ENCODE measurements around the gene HS6ST1.
A peak's percentile ranks its signal among the peaks of the same experiment; 100 is the strongest.

Gene HS6ST1

GRCh38 chr2:128362889-128363228 is 44.2 kb upstream of the HS6ST1 start:
- peak; percentile 32 for DNase-seq (ENCODE audit: extremely low read depth, low read depth)
- TF ChIP-seq, protein P1, sequence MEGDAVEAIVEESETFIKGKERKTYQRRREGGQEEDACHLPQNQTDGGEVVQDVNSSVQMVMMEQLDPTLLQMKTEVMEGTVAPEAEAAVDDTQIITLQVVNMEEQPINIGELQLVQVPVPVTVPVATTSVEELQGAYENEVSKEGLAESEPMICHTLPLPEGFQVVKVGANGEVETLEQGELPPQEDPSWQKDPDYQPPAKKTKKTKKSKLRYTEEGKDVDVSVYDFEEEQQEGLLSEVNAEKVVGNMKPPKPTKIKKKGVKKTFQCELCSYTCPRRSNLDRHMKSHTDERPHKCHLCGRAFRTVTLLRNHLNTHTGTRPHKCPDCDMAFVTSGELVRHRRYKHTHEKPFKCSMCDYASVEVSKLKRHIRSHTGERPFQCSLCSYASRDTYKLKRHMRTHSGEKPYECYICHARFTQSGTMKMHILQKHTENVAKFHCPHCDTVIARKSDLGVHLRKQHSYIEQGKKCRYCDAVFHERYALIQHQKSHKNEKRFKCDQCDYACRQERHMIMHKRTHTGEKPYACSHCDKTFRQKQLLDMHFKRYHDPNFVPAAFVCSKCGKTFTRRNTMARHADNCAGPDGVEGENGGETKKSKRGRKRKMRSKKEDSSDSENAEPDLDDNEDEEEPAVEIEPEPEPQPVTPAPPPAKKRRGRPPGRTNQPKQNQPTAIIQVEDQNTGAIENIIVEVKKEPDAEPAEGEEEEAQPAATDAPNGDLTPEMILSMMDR (IDR thresholded peaks at IDR 0.05; ENCODE audit: low read depth, low read length, missing control alignments) = no peak
- no peak overlapping the region for H3K4me3 ChIP-seq (replicated peaks; ENCODE audit: low read depth, low read length)

- no peak overlapping the region for H3K4me3 ChIP-seq (replicated peaks; ENCODE audit: low read depth, low read length)
- no peak for DNase-seq (ENCODE audit: extremely low read depth, low read depth)
- TF ChIP-seq, protein P1 (IDR thresholded peaks at IDR 0.05; ENCODE audit: low read depth, low read length, missing control alignments) = no peak
These were observed 43.7 kb upstream of the HS6ST1 start for GRCh38 chr2:128362176-128362888.

DNA sequence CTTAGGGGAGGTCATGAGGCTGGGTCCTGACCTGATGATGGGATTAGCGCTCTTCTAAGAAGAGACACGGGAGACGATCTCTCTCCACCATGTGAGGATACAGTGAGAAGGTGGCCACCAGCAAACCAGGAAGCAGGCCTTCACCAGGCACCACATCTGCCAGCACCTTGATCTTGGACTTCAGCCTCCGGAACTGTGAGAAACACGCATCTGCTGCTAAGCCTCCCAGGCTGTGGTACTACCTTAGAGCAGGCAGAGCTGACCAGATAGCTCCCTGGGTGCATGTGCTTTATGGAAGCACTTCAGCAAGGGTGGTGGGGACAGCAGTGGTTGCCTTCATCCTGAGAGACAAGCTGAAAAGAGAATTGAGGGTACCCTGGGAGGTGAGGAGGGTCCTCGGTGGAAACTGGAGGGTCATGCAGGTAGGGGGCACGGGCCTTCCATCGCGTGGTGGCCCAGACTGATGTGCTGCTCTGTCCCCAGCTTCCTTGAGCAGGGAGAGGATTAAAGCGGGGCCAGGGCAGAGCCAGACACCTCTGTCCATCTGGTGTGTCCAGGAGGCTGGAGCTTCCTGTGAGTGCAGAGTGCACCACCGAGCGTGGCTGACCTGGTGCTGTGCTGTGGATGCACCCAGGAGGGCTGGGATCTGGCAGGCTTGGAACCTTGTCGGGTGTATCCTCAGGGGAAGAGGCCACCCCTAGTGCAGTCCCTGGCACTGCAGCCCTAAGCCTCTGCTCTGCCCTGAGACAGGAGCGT is 42.9 kb upstream of the HS6ST1 start:
- DNase-seq (ENCODE audit: extremely low read depth, low read depth) = no peak
- no peak overlapping the region for H3K4me3 ChIP-seq (replicated peaks; ENCODE audit: low read depth, low read length)
- TF ChIP-seq, protein P1 (IDR thresholded peaks at IDR 0.05; ENCODE audit: low read depth, low read length, missing control alignments) = no peak

DNA sequence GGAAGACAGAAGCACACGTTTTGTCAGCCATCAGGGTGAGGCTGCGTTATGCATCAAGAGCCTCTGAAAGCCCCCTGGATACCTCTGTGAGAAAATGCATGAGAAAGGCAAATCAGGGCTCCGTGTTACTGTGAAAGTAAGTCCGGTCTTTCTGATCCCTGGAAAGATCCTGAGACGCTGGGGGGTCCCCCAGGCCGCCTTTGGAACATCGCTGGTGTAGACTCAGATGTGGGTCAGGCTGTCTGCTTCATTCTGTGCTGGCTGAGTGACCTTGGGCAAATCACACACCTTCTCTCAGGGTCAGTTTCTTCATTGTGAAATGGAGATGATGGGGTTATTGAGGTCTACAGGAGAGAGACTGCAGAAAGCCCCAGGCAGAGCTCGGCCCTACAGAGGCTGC is 42.0 kb upstream of the HS6ST1 start:
- TF ChIP-seq, protein P1 (IDR thresholded peaks at IDR 0.05; ENCODE audit: low read depth, low read length, missing control alignments) = no peak
- no peak for DNase-seq (ENCODE audit: extremely low read depth, low read depth)
- H3K4me3 ChIP-seq (replicated peaks; ENCODE audit: low read depth, low read length) = no peak overlapping the region

DNA sequence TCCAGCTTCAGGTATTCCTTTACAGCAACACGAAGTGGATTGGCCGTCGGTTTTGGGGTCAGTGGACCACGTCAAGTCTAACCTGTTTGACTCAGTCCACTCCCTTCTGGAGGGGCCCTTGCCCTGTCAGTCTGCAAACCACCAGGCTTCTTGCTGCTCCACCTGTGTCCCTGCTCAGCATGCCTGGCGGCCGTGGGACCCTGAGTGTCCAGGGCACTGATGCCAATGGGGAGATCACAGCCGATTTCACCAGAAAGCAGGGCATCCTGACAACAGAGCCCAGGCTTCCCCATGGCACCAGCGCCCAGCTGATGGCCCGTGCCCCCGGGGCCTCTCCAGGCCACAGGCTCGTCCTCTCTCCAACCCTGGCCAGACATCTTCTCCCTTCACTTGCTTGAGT is 41.2 kb upstream of the HS6ST1 start:
- DNase-seq (ENCODE audit: extremely low read depth, low read depth) = no peak
- no peak overlapping the region for H3K4me3 ChIP-seq (replicated peaks; ENCODE audit: low read depth, low read length)
- TF ChIP-seq, protein P1 (IDR thresholded peaks at IDR 0.05; ENCODE audit: low read depth, low read length, missing control alignments) = no peak

GRCh38 chr2:128358941-128359731 is 40.5 kb upstream of the HS6ST1 start:
- H3K4me3 ChIP-seq (replicated peaks; ENCODE audit: low read depth, low read length) = no peak overlapping the region
- TF ChIP-seq, protein P1 (IDR thresholded peaks at IDR 0.05; ENCODE audit: low read depth, low read length, missing control alignments) = no peak
- no peak for DNase-seq (ENCODE audit: extremely low read depth, low read depth)
